Lower leg skin (tissue), 3 donors: ENCODE data around the gene DMKN.

ENCODE experiments used
- POLR2A ChIP-seq, 2 donors: fragments of 450-650 bp; IDR thresholded peaks; one replicate each; pipeline ENCODE4 v1.6.1; 2016 to 2017; ENCODE audit warnings: antibody characterized with exemption in 2 of 2, mild to moderate bottlenecking in 1 of 2, moderate library complexity in 1 of 2
- TF ChIP-seq, protein P1 (sequence below), 3 donors: fragments of 450-650 bp; IDR thresholded peaks; one replicate each; pipeline ENCODE4 v1.5.1; 2016; ENCODE audit warnings: antibody characterized with exemption in 3 of 3, mild to moderate bottlenecking in 3 of 3, moderate library complexity in 2 of 3

- TF ChIP-seq, protein P1, sequence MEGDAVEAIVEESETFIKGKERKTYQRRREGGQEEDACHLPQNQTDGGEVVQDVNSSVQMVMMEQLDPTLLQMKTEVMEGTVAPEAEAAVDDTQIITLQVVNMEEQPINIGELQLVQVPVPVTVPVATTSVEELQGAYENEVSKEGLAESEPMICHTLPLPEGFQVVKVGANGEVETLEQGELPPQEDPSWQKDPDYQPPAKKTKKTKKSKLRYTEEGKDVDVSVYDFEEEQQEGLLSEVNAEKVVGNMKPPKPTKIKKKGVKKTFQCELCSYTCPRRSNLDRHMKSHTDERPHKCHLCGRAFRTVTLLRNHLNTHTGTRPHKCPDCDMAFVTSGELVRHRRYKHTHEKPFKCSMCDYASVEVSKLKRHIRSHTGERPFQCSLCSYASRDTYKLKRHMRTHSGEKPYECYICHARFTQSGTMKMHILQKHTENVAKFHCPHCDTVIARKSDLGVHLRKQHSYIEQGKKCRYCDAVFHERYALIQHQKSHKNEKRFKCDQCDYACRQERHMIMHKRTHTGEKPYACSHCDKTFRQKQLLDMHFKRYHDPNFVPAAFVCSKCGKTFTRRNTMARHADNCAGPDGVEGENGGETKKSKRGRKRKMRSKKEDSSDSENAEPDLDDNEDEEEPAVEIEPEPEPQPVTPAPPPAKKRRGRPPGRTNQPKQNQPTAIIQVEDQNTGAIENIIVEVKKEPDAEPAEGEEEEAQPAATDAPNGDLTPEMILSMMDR (IDR thresholded peaks at IDR 0.05) = no peak
- TF ChIP-seq POLR2A (IDR thresholded peaks at IDR 0.05) = no peak
Measured at GRCh38 chr19:35447606-35448469, 65.6 kb downstream of the DMKN start, which contains the start of gene FFAR2.
